Stimulated activated naive CD8-positive, alpha-beta T cell treated with anti-CD3 and anti-CD28 coated beads, Interleukin-15, Interleukin-2, amounts not matched to agents 100 ng/mL and 50 ng/mL, for 24 hours (primary cell): Measurements from ENCODE around the gene POU2F3.

Experiments
- H3K27ac Mint-ChIP-seq: one replicate; pipeline ENCODE4 v1.8.0; 2021; ENCODE audit warnings: mild to moderate bottlenecking, mixed read lengths
- H3K27me3 Mint-ChIP-seq: one replicate; pipeline ENCODE4 v1.8.0; 2021; ENCODE audit warnings: mixed read lengths
- H3K36me3 Mint-ChIP-seq: one replicate; pipeline ENCODE4 v1.8.0; 2021; ENCODE audit warnings: low read depth, mixed read lengths
- H3K4me1 Mint-ChIP-seq: one replicate; pipeline ENCODE4 v1.8.0; 2021; ENCODE audit warnings: low read depth, mixed read lengths
- H3K4me3 Mint-ChIP-seq: one replicate; pipeline ENCODE4 v1.8.0; 2021; ENCODE audit warnings: mild to moderate bottlenecking, mixed read lengths
- H3K9me3 Mint-ChIP-seq: one replicate; pipeline ENCODE4 v1.8.0; 2021; ENCODE audit warnings: mixed read lengths

POU2F3 gene

DNA sequence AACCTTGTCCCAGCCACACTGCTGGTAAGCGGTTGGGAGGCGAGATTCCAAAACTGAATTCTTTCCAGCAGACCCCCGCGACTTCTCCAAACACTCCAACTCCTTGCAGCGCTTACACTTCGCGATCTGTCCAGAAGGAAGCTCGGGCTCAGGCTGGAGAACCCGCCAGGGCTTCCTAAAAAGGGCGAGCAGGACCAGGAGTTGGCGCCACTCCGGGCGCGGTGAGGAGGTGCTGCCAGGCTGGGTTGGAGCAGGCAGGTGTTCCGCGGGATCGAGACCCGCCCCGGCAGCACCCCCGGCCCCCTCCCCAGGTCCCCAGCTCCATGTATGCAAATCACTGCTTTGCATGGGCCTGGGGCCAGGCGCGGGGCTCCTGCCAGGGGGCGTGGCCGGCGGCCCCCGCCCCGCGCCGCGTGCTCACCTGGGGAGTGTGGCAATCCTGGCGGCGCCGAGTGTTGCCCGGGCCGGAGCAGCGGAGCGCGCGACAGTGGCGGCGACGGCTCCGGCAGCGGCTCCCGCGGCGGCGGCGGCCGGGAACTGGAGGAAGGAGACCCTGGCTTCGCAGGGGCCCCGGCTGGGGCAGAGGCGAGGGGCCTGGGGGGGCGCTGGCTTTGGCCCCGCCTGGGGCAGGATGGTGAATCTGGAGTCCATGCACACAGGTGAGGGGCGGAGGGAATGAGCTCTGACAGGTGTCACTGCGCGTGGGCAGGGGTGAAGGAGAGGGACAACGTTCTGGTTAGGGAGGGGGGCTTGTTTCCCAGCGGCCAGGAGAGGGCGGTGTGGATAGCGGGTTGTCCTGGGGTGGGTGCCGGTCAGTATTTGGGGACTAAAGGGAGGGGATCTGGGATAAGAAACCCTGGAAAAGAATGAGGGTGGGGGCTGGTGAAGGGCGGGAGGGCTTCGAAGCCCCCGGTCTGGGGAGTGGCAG, at the start of gene POU2F3:
Gene POU2F3, plus strand, starts transcription at position 428 of the 928 bp plus-strand sequence. Its CDS starts 204 bp downstream, at position 632.
- Mint-ChIP-seq H3K27me3 (peaks cover 78% of the 10 kb centered on the region), H3K36me3 (no peaks in the 10 kb centered on the region), H3K4me1 (peaks cover 6% of the 10 kb centered on the region), H3K9me3 (no peaks in the 10 kb centered on the region), H3K27ac (no peak within 1 kb of the TSS), H3K4me3 (no peak within 1 kb of the TSS)

DNA sequence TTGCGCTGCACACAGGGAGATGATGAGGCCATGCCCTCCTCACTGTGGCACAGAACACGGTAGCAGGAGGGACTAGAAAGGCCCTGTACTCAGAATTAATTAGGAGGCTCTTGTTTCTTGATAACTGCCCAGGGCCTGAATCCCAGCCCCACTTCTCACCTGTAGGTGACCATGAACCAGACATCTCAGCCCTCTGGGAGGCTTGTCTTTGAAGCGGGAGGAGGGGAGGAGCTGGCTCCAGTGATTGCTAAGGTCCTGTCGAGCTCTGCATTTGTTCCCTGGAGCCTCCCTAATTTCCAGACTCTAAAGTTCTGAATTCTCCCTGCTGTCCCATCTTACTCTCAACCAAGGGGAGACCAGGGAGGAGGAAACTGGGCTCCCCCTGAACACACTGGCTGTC, 48.9 kb upstream of the POU2F3 start:
- peaks cover 13% of the 10 kb centered on the region for H3K27me3 Mint-ChIP-seq
- no peaks in the 10 kb centered on the region for H3K9me3 Mint-ChIP-seq
- no peak overlapping the region for H3K4me3 Mint-ChIP-seq
- peaks cover 10% of the 10 kb centered on the region for H3K4me1 Mint-ChIP-seq
- no peak overlapping the region for H3K27ac Mint-ChIP-seq
- H3K36me3 Mint-ChIP-seq: no peaks in the 10 kb centered on the region

DNA sequence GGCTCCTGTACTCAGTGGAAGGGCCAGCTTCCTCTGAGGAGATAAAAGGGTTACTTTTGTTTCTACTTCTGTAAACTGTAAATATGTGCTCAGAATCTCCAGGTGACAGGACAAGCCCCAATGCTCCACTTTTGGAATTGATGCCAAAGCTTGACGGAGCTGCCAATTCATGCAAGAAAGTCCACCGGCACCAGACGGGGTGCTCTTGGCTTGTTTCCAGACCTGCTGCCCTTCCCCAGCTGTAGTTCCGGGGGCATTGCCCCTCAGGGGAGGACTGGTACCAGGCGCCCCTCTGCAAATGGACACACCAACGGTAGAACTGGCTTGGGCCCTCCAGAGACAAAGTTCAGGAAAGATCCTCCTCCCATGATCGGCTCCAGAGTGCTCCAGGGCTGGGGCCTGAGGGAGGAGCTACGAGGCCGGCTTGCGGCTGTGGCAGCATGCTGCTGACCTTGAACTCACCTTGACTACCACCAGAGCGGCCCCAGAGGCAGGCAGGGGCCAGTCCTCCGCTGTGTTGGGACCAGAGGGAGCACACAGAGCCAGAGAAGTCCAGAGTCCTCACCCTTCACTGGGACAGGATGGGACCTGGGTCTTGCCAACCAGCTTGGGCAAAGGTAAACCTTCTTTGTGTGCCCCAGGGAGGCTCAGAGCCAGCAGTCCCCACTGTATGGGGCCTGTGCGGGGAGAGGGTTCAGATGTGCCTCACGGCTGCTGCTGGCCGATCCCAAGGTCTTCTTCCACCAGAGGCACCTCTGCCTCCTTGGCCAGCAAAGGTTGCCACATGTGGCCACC, 46.9 kb upstream of the POU2F3 start:
- peaks cover 5% of the 10 kb centered on the region for H3K27me3 Mint-ChIP-seq
- no peaks in the 10 kb centered on the region for H3K4me1 Mint-ChIP-seq
- H3K27ac Mint-ChIP-seq: no peak overlapping the region
- H3K36me3 Mint-ChIP-seq: no peaks in the 10 kb centered on the region
- no peak overlapping the region for H3K4me3 Mint-ChIP-seq
- no peaks in the 10 kb centered on the region for H3K9me3 Mint-ChIP-seq

DNA sequence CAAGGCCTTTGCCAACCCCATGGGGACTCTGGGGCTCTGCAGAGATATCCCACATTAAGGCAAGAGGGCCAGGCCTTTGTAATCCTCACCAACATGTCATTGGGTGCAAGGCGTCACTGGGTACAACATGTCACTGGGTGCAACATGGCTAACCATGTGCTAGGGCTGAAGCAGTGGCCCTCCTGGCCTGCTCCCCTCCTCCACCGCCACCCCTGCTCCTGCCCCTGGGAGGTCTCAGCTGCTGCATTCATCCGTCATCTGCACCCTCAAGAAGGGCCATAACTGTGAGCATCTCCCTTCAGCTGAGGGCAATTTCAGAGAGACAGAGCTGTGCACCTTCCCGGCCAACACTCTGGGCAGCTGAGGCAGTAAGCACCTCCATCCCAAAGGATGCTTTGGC, 45.8 kb upstream of the POU2F3 start:
- no peaks in the 10 kb centered on the region for H3K4me1 Mint-ChIP-seq
- no peak overlapping the region for H3K27ac Mint-ChIP-seq
- H3K27me3 Mint-ChIP-seq: no peaks in the 10 kb centered on the region
- no peaks in the 10 kb centered on the region for H3K36me3 Mint-ChIP-seq
- no peak overlapping the region for H3K4me3 Mint-ChIP-seq
- H3K9me3 Mint-ChIP-seq: no peaks in the 10 kb centered on the region

DNA sequence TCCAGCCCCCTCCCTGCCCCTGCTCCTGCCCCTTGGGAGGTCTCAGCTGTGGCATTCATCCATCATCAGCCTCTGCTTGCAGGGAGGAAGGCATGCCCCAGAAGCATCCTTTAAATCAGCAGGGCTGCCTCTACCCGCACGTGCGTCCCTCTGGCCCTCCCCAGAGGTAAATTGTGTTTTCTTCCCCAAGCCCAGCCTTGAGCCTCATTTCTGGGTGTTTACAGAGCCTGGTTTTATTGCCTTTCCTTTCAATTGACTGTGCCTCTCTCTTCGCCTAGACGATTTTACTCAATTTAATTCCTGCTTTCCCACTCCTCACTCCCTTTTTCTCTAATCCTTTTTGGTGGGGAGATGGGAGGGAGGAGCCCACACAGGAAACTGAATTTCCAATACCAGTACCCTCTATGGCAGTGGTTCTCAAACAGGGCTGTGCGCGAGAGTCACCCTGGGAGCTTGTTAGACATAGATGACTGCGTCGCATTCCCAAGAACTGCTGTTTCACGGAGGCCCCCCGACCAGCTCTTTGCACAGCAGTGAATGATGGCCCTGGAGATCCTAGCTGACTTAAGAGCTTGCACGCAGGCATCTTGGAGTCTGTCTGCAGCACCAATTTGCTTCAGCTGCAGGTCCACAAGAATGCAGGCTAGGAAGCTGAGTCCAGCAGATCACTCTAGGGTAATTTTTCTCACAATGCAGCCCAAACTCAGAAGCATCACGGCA, 44.2 kb upstream of the POU2F3 start:
- Mint-ChIP-seq H3K36me3 (no peaks in the 10 kb centered on the region), H3K9me3 (no peaks in the 10 kb centered on the region), H3K27ac (no peak overlapping the region), H3K4me3 (no peak overlapping the region), H3K27me3 (peaks cover 2% of the 10 kb centered on the region), H3K4me1 (no peaks in the 10 kb centered on the region)

DNA sequence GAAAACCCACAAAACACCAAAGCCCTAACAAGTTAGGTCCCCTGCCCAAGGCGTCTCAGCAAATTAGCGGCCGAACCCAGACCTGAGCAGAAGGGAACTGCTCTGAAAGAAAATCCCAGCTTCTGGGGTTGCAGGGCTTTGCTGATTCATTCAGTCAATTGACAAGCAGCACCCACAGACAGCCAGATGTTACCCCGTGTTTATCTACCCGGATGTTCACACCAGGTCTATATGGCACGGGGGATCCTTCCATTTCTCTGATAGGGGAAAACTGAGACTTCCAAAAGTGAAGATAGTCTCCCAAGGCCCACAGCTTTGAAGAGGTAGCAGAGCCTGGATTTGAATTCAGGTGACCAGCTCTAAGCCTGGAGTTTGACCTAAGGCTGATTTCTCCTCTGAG, 43.1 kb upstream of the POU2F3 start:
- H3K9me3 Mint-ChIP-seq: no peaks in the 10 kb centered on the region
- peaks cover 4% of the 10 kb centered on the region for H3K27me3 Mint-ChIP-seq
- no peaks in the 10 kb centered on the region for H3K36me3 Mint-ChIP-seq
- no peak overlapping the region for H3K4me3 Mint-ChIP-seq
- no peak overlapping the region for H3K27ac Mint-ChIP-seq
- no peaks in the 10 kb centered on the region for H3K4me1 Mint-ChIP-seq

DNA sequence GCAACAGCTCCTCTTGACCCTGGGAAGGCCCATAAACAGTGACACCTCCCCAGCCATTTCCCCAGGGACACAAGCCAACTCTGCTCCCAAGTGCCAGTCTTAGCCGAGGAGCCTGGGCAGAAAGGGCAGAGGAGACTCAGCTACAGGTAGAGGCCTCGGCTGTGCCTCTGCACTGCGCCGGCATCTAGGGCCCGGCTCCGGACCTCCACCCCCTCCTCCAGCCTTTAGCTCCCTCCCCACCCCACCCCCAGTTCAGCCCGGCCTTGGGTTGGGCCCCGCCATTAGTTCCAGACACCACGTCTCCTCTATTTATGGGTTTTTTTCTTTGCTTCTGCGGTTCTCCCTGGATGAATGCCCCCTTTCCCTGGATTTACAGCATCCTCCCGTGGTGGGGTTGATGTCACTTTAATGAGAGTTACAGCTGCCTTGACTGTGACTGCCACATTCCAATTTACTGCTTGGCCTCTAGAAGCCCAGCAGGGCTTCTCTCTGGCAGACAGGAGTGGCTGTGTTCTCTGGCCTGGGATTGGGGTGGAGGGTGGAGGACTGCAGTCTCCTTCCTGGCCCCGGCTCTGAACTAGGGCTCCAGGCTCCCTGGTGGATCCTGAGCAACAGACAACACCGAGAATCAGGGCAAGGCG, 42.6 kb upstream of the POU2F3 start:
- Mint-ChIP-seq H3K27ac (no peak overlapping the region), H3K36me3 (no peaks in the 10 kb centered on the region), H3K27me3 (peaks cover 4% of the 10 kb centered on the region), H3K4me1 (no peaks in the 10 kb centered on the region), H3K4me3 (no peak overlapping the region), H3K9me3 (no peaks in the 10 kb centered on the region)

DNA sequence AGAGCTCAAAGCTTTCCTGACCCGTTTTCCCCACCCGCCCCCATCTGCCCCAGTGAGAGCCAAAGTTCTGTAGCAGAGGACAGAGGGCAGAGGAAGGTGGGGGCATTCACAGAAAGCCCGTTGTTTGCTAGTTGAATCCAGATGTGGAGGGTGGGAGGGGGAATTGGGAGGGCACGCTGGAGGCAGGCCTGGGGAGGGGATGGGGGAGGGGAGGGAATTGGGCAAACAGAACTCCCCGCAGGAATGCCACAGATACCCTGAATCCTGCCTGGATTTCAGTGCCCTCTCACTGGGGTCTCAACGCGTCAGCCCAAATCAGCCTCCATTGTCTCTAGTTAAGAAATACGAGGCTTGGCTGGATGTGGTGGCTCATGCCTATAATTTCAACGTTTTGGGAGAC, 42.0 kb upstream of the POU2F3 start:
- Mint-ChIP-seq H3K4me1 (no peaks in the 10 kb centered on the region), H3K27ac (no peak overlapping the region), H3K36me3 (no peaks in the 10 kb centered on the region), H3K4me3 (no peak overlapping the region), H3K9me3 (no peaks in the 10 kb centered on the region), H3K27me3 (peaks cover 6% of the 10 kb centered on the region)

DNA sequence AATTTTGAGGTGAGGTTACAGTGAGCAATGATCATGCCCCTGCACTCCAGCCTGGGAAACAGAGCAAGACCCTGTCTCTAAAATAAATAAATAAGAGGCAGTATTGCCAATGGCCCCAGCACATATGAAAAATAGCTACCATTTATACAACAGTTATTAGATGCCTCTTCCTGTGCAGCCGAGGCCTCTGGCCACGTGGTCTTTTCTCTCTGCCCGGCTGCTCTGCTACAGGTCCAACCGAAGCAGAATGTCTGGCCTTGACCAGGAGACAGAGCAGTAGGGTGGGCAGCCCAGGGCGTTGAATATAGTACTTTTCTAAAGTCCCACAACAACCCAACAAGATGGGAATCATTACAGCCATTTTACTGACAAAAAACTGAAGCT, 41.5 kb upstream of the POU2F3 start:
- Mint-ChIP-seq H3K4me3 (no peak overlapping the region), H3K36me3 (no peaks in the 10 kb centered on the region), H3K27ac (no peak overlapping the region), H3K9me3 (no peaks in the 10 kb centered on the region), H3K4me1 (no peaks in the 10 kb centered on the region), H3K27me3 (peaks cover 8% of the 10 kb centered on the region)

DNA sequence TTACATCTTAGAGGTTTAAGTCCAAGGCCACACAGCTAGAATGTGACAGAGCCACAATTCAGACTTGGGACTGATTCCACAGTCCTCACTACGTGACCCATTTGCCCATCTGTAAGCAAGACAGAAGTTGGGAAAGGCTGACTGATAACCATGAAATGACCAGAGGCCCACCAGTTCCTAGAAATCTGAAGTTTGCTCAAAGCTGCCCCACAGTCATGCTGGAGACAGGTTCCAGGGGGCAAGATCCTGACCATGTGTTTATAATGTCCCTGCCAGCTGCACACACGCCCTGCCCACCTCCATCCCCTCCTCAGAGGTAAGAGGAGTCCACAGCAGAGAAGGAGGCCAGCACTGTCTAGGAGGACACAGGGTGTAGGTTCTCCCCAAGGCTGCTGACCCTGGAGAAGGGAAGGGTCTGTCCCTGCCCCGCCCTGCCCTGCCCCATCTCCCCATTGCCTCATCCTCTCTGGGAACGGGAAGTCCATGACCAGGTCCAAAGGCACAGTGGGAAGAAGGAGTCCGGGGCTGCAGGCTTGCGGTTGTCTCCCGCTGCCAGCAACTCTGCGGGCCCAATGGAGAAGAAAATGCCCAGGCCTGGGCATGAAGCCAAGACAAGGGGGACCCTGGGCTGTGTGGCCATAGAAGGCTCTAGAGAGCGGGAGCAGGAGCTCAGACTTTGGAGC, 41.0 kb upstream of the POU2F3 start:
- Mint-ChIP-seq H3K9me3 (no peaks in the 10 kb centered on the region), H3K4me3 (no peak overlapping the region), H3K27me3 (peaks cover 8% of the 10 kb centered on the region), H3K27ac (no peak overlapping the region), H3K4me1 (no peaks in the 10 kb centered on the region), H3K36me3 (no peaks in the 10 kb centered on the region)

DNA sequence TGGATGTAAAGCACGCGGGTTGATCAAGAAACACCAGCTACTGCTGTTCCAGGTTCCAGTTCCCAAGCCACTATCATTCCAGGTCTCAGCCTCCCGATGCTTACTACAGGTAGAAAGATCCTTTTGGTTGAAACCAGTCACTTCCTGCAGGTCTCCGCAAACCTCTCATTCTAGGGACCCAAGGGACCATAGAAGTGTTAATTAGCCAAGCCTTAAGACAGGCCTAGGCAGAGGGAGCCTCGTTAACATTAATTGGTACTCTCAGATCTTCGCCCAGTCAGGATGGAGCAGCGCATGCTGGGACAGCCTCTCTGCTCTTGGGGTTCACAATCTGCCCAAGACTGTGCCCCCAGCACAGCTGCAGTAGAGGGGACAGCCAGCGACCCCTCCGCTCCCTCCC, 40.3 kb upstream of the POU2F3 start:
- Mint-ChIP-seq H3K36me3 (no peaks in the 10 kb centered on the region), H3K27ac (no peak overlapping the region), H3K4me1 (no peaks in the 10 kb centered on the region), H3K27me3 (peaks cover 8% of the 10 kb centered on the region), H3K9me3 (no peaks in the 10 kb centered on the region), H3K4me3 (no peak overlapping the region)

DNA sequence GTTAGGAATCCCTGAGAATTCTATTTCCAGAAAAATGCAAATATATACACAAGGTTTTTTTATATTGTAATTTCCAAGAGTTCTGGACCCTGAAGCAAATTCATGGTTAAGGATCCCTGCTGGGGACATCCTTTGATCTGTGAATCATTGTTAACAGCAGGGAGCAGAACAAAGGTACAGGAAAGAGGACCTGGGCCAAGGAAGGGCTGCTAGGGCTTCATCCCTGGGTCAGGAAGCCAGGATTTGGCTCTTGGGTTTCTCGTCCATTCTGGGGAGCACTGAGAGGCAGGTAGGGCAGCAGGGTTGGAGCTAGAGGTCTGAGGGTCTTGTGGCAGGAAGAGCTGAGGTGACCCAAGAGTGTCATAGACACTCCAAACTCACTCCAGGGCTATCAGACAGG, 39.3 kb upstream of the POU2F3 start:
- H3K27ac Mint-ChIP-seq: no peak overlapping the region
- H3K4me1 Mint-ChIP-seq: no peaks in the 10 kb centered on the region
- H3K4me3 Mint-ChIP-seq: no peak overlapping the region
- no peaks in the 10 kb centered on the region for H3K9me3 Mint-ChIP-seq
- no peaks in the 10 kb centered on the region for H3K36me3 Mint-ChIP-seq
- peaks cover 8% of the 10 kb centered on the region for H3K27me3 Mint-ChIP-seq

DNA sequence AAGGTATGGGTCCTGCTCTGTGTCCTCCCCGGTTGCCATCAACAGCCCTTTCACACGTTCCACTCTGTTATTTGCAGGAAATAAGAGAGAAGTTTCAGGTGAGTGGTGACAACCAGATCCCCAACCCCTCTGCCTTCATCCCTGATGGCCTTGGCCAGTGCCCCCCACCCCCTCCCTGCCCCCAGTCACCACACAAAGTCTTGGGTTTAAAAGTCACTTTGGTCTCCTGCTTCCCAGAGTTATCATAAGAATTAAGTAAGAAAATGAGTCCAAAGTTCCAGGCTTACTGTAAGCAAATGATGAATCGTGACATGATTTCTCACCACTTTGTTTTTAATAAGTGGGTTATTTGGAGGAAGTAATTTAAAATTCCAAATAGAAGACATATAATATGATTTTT, 38.3 kb upstream of the POU2F3 start:
- H3K27ac Mint-ChIP-seq: no peak overlapping the region
- H3K4me3 Mint-ChIP-seq: no peak overlapping the region
- H3K36me3 Mint-ChIP-seq: no peaks in the 10 kb centered on the region

DNA sequence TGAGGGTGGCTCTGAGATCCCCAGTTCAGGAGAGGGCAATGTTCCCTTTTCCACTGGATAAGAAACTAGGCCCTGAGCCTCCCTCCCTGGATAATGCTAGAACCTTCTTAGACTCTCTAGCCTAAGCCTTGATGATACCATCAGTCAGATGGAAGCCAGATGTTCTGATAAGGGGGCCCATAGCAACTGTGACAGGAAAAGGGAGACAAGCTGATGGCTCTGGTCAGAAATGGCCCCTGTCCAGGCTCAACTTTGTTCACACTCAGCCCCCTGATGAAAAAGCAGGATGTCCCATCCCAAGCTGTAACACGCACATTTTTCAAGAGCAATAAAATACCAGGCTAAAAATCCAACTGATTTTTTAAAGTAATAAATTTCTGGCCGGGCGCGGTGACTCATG, 36.3 kb upstream of the POU2F3 start:
- Mint-ChIP-seq H3K4me3 (no peak overlapping the region), H3K36me3 (no peaks in the 10 kb centered on the region), H3K27ac (no peak overlapping the region), H3K9me3 (no peaks in the 10 kb centered on the region), H3K27me3 (peaks cover 20% of the 10 kb centered on the region), H3K4me1 (no peaks in the 10 kb centered on the region)

More for the DNA sequence above, 38.3 kb upstream of the POU2F3 start:
- no peaks in the 10 kb centered on the region for H3K9me3 Mint-ChIP-seq
- peaks cover 8% of the 10 kb centered on the region for H3K27me3 Mint-ChIP-seq
- H3K4me1 Mint-ChIP-seq: no peaks in the 10 kb centered on the region
